Choroid plexus epithelial cell (primary cell): ENCODE measurements around the gene MRC2.

ENCODE experiments used
- DNase-seq: peaks from one replicate; pipeline ENCODE4 v3.0.0-alpha.2; 2010; ENCODE audit warnings: low read depth
- H3K4me3 ChIP-seq: 2 replicates; pipeline ENCODE4 v1.5.1; 2011; ENCODE audit warnings: low read depth, mild to moderate bottlenecking, control low read depth, low read length, moderate library complexity
- TF ChIP-seq, protein P1 (sequence below): conservative IDR thresholded peaks from 2 replicates; pipeline ENCODE4 v1.5.1; 2011; ENCODE audit warnings: low read depth, mild to moderate bottlenecking, control low read depth, inconsistent platforms, low read length, moderate library complexity

The MRC2 gene

GRCh38 chr17:62621223-62621622 lies 6.2 kb upstream of the MRC2 start:
- no peak overlapping the region for H3K4me3 ChIP-seq
- DNase-seq, result no peak
- TF ChIP-seq, protein P1, sequence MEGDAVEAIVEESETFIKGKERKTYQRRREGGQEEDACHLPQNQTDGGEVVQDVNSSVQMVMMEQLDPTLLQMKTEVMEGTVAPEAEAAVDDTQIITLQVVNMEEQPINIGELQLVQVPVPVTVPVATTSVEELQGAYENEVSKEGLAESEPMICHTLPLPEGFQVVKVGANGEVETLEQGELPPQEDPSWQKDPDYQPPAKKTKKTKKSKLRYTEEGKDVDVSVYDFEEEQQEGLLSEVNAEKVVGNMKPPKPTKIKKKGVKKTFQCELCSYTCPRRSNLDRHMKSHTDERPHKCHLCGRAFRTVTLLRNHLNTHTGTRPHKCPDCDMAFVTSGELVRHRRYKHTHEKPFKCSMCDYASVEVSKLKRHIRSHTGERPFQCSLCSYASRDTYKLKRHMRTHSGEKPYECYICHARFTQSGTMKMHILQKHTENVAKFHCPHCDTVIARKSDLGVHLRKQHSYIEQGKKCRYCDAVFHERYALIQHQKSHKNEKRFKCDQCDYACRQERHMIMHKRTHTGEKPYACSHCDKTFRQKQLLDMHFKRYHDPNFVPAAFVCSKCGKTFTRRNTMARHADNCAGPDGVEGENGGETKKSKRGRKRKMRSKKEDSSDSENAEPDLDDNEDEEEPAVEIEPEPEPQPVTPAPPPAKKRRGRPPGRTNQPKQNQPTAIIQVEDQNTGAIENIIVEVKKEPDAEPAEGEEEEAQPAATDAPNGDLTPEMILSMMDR, result no peak

DNA sequence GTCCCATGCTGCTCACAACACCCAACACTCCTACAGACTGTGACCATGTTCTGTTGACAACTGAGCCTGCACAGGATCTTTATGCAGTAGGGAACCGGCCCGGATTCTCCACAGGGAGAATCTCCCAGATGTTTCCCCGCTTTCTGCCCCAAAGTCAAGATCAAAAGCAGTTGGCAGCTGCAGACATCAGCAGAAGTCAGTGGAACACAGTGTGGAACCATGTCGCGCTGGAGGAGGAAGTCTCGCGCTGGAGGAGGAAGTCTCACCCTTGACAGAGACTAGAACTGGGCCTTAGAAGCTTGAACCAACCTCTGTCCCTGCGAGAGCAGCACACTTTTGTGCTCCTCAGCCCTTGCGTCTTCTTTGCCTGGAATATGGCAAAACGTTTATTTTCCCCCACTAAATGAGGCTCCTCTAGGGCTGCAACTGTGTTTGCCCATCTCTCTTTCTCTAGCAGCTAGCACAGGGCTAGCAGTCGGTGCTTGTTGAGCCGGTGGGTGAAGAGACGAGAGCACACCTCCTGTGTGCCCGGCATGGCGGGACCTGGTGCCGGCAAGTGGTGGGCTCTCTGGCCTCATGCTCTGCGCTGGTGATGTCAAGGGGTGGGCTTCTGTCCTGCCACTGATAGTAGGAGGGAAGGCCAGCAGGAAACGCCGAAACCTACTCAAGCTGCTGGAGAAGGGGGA lies 2.1 kb upstream of the MRC2 start:
- TF ChIP-seq, protein P1, result no peak

GRCh38 chr17:62625870-62626200 lies 1.6 kb upstream of the MRC2 start:
- no peak overlapping the region for H3K4me3 ChIP-seq
- TF ChIP-seq, protein P1, result no peak
- no peak for DNase-seq

More for the DNA sequence above, 2.1 kb upstream of the MRC2 start:
- H3K4me3 ChIP-seq, result no peak overlapping the region
- DNase-seq, result no peak

GRCh38 chr17:62626719-62627218 lies 701 bp upstream of the MRC2 start:
- H3K4me3 ChIP-seq, result peak overlapping the region; percentile 84

GRCh38 chr17:62627904-62628633 lies 599 bp downstream of the MRC2 start:
- TF ChIP-seq, protein P1, result no peak
- peak overlapping the region; percentile 84 for H3K4me3 ChIP-seq
- DNase-seq, result peak; percentile 78

More at GRCh38 chr17:62626719-62627218, 701 bp upstream of the MRC2 start:
- DNase-seq, result peak; percentile 91
- TF ChIP-seq, protein P1, result no peak

DNA sequence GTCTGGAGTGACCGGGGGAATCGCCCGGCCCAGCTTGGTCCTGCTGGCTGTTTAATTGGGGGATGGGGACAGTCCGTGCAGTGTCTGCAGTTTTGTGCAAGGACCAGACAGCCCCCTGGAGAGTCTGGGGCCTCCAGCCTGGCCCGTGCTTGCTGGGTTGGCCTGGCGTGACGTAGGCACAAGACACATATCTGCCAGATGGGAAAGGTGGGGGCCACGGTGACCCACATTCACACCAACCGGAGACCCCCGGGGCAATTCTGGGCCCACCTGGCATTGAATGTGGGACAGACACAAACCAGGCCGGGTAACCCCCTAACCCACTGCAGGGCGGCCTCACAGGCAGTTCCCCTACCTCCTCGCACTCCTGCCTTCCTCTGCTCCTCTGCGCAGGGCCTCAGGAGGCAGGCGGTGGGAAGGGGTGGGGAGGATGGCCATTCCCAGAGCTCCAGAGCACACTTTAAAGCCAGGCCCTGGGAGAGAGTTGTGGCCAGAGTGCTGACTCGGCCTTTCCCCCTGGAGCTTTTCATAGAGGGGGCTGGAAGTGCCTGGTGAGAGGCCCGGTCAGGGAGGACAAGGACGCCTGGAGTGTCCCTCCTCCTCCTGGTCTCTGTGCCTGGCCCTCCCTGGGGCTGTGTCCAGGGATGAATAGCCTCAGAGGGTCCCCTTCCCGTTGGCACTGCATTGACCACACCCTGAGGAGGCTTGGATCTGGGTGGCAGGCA lies 1.5 kb downstream of the MRC2 start:
- H3K4me3 ChIP-seq, result peak overlapping the region; percentile 84
- TF ChIP-seq, protein P1, result no peak
- peak; percentile 86 for DNase-seq
